Measurements from ENCODE around the gene VAC14.
"Not testable (repeated sequence)": the region's sequence is repeated elsewhere in the genome, so short reads cannot be mapped to it uniquely, and the experiment has no call there.

Gene VAC14

GRCh38 chr16:70758786-70759185, 42.2 kb downstream of the VAC14 start:
- no peak for DNase-seq

DNA sequence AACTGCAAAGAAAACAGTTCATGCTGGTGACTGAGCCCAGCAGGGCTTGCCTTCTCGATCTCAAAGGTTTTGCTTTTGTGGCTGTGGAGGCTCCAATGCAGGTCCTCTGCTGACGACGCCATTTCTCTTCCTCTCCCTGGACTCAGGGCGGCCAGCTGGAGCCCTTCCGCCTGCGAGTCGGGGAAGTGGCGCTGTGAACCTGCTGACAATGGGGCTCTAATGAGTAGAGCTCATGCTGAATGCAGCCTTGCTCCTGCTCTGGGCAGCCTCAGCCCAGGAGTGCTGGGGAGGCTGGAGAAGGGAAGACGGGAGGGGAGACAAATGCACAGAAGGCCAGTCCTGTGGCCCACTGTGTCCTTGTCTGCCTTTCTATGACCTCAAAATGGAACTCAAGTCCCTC, 43.8 kb downstream of the VAC14 start:
- DNase-seq: no peak

DNA sequence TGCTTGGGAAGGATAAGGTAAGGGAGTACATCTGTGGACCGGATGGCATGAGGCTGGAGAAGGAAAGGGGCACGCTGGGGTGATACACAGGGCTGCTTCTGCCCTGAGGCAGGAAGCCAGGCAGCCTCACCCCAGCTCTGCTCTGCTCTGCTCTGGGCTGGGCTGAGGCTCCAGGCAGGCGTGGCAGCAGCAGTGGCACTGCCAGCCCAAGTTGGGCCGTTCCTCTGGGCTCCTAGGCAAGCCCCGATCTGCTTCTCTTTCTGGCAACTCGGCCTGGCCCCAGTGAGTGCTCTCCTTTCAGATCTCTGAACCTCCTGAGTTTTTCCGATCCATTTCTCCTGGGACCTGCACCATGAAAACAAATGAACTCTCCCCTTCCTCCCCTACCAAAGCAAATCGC, 44.9 kb downstream of the VAC14 start:
- no peak for DNase-seq

DNA sequence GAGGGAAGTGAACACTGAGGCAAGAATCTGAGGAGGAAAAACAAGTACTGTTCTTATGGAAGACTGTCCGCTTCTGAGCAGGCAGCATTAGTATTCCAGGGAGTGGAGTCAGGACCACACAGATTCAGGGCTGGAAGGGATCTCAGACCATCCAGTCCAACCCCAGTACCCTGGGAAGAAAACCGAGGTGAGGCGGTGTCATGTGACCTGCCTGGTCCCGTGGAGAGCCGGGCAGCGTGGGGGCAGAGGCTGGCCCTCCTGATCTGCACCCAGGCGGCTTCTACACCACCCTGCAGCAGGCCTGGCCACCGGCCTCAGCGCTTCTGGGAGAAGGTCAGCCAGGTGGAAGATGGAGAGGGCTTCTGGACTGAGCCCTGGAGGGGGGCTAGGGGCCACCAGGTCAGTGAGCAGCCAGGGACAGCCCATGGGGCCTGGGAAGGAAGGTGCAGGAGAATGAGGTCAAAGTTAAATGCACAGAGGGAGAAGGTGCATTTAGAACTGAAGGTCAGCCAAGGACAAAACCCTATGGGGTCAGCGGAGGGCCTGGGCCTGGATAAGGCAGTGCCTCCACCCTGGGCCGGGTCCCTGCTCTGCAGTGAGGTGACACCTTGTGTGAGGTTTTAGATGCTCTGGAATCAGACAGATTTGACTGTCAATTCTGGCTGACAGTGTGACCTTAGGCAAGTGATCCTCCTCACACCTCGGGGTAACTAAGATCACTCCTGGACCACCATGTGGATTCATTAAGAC, 45.9 kb downstream of the VAC14 start:
- DNase-seq: no peak

GRCh38 chr16:70754371-70754770, 46.6 kb downstream of the VAC14 start:
- no peak for DNase-seq

DNA sequence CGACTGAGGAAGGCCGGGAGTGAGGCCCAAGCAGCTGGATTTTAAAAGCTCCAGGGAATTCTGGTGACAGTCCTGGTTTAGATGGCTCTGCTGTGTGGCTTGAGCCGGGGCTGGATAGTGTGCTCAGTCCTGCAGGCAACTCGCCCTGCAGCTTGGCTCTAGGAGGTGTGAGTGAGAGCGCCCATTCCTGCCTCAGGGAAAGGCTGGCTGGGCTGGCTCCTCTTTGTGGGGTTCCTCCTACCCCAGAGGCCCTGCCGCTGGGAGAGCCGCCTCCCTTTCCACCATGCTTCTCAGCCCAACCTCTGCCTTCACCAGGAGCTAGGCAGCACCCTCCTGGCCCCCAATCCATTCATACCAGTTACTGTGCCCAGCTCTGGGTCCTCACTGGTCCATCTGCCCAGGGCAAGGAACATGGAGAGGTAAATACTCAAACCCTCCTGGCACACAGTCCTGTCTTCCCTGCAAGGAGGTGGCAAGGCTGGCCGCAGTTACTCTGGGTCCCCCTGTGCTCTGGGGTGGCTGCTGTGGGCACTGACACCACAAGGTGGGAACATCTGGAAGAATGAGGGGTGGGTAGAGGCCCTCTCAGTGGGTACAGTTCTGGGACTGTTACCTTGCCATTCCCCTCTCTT, 47.1 kb downstream of the VAC14 start:
- DNase-seq: no peak

GRCh38 chr16:70753228-70753627, 47.7 kb downstream of the VAC14 start:
- DNase-seq: no peak

DNA sequence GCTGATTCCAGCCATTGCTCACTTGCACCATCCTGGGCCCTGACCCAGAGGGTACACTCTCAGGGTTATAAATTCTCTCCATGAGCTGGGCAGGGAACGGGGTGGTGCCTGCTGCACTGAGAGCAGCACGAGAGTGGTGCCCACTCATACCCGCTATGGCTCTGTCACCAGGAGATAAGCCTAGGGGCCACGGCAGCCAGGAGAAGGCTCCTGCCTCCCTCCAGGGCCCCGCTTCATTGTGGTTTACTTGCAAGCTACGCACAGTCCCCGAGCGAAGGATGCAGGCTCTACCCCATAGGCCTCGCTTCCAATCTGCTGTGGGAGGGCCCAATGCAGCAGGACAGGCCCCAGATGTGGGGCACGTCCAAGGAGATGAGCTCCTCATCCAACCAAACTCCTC, 48.5 kb downstream of the VAC14 start:
- DNase-seq: no peak

- no peak for DNase-seq
Measured at GRCh38 chr16:70751593-70751992, 49.4 kb downstream of the VAC14 start.

- DNase-seq: no peak
Measured at GRCh38 chr16:70750893-70751467, 50.0 kb downstream of the VAC14 start.

GRCh38 chr16:70749681-70750601, 51.0 kb downstream of the VAC14 start:
- no peak for DNase-seq

GRCh38 chr16:70749006-70749678, 51.8 kb downstream of the VAC14 start:
- no peak for DNase-seq

- DNase-seq: no peak
Measured at GRCh38 chr16:70747703-70748631, 53.0 kb downstream of the VAC14 start.

DNA sequence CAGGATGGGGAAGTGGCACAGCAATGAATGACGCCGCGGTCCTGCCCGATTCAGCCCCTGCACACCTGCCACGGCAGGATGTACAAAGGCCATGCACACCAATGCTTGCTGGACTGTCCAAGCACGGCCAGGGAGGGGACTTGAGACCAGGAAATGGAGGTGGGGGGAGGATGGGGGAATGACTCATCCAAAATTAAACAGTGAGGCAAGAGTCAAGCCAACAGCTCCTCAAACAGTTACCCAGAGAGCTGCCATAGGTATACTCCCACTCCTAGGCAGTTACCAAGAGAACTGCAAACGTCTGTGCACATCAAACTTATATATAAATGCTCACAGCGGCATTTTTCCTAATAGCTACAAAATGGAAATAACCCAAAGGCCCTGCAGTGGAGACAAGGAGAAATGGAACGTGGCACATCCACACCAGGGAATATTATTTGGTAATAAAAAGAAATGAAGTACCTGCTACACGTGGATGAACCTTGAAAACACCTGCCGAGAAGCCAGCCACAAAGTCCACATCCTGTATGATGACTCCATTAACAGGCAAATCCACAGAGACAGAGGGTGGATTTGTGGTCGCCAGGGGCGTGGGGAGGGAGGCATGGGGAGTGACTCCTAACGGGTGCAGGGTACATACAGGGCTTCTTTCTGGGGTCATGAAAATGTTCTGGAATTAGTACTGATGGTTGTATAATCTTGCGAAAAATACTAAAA, 54.1 kb downstream of the VAC14 start:
- peak; percentile 52 for DNase-seq

- DNase-seq: peak; percentile 43
Measured at GRCh38 chr16:70746040-70746707, 54.8 kb downstream of the VAC14 start.

DNA sequence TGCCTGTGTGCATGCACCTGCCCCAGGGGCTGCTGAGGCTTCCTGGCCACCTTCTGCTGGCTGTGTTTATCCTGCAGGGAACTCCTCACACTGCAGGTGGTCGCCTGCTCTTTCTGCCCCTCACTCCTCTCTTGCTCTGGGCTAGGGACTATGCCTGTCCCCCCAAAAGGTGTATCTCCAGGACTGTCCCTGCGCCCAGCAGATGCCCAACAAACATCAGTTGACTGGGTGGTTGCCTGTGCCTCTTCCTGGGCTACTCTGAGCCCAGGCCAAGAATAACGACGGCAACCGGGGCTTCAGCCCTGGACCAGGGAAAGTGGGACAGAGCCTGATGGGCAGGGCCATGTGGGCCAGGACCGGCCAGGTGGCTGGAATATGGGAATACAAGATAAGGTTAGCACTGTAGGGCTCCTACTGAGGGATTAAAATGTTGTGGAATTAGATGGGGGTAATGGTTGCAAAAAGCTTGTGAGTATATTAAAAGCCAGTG, 55.4 kb downstream of the VAC14 start:
- no peak for DNase-seq

GRCh38 chr16:70744366-70744765, 56.6 kb downstream of the VAC14 start:
- DNase-seq: no peak

- no peak for DNase-seq
Measured at GRCh38 chr16:70743791-70744190, 57.2 kb downstream of the VAC14 start.

- not testable (repeated sequence) for DNase-seq
Measured at GRCh38 chr16:70742967-70743366, 58.0 kb downstream of the VAC14 start.

- no peak for DNase-seq
Measured at GRCh38 chr16:70741783-70742125, 59.2 kb downstream of the VAC14 start.
